B cell (primary cell): ENCODE data around the gene HSF4. TPM values are rescaled to one million over a fixed set of nuclear protein-coding genes. Genes with fewer than 3 reads are reported as not detected.

Source experiments
- ATAC-seq: fragments of 200-7000 bp; cut with Tn5 transposase; one replicate; pipeline ENCODE4 v1.10.0; 2021; ENCODE audit warnings: low read depth, mild to moderate bottlenecking, moderate number of reproducible peaks, moderate library complexity
- CTCF ChIA-PET: fragments of 350-600 bp; sonication (Branson Sonifier 250); formaldehyde crosslinking; loops from one replicate; lab custom pipeline; 2021; ENCODE audit warnings: antibody characterized with exemption, inconsistent platforms; lab: Charles Lee
- POLR2A ChIA-PET: fragments of 350-600 bp; sonication (Branson Sonifier 250); formaldehyde crosslinking; loops from one replicate; lab custom pipeline; 2021; ENCODE audit warnings: antibody characterized with exemption; lab: Charles Lee
- DNase-seq: peaks from one replicate; pipeline ENCODE4 v3.0.0; 2013
- H2AFZ ChIP-seq: 2 replicates; pipeline ENCODE4 v1.6.1; 2012; ENCODE audit warnings: mild to moderate bottlenecking, low read depth, low read length; ENCODE audit not compliant: insufficient read depth, poor library complexity, severe bottlenecking
- H3K27ac ChIP-seq, 2 donors: 1 replicate in 1 of 2; 2 replicates in 1 of 2; pipeline ENCODE4 v1.5.1; 2012 to 2013; ENCODE audit warnings: low read length in 2 of 2, mild to moderate bottlenecking in 2 of 2, moderate library complexity in 1 of 2
- H3K27me3 ChIP-seq, 4 experiments: fragments of 200-600 bp in 1 of 4; sonication (generic) in 1 of 4; replicated peaks in 1 of 4; 1 replicate in 2 of 4; 2 replicates in 2 of 4; pipeline versions ENCODE4 v1.6.1 to v1.7.0; 2013 to 2016; ENCODE audit warnings: low read length in 3 of 4, mild to moderate bottlenecking in 2 of 4, mixed read lengths in 1 of 4, moderate library complexity in 1 of 4; ENCODE audit not compliant: insufficient read depth in 4 of 4, control insufficient read depth in 3 of 4; ENCODE audit errors: control extremely low read depth in 1 of 4
- H3K36me3 ChIP-seq, 2 experiments: replicated peaks in 1 of 2; 1 replicate in 1 of 2; 2 replicates in 1 of 2; pipeline versions ENCODE4 v1.6.1 to v1.7.1; 2013; ENCODE audit warnings: low read length in 1 of 2; ENCODE audit not compliant: insufficient read depth in 2 of 2, control insufficient read depth in 1 of 2; ENCODE audit errors: control extremely low read depth in 1 of 2, extremely low read depth in 1 of 2
- H3K4me1 ChIP-seq, 2 donors: fragments of 200-600 bp in 1 of 2; sonication (generic) in 1 of 2; 1 replicate in 1 of 2; 2 replicates in 1 of 2; pipeline versions ENCODE4 v1.5.1 to v1.6.1; 2013 to 2017; ENCODE audit warnings: low read length in 2 of 2; ENCODE audit not compliant: control insufficient read depth in 2 of 2, insufficient read depth in 2 of 2
- H3K4me2 ChIP-seq: replicated peaks from 2 replicates; pipeline ENCODE3; 2012; ENCODE audit warnings: mild to moderate bottlenecking, low read depth, low read length; ENCODE audit not compliant: poor library complexity, severe bottlenecking
- H3K4me3 ChIP-seq, 5 experiments: fragments of 200-600 bp in 1 of 5; sonication (generic) in 1 of 5; 1 replicate in 3 of 5; 2 replicates in 2 of 5; pipeline versions ENCODE4 v1.5.1 to v1.7.0; 2011 to 2016; ENCODE audit warnings: low read length in 4 of 5, mild to moderate bottlenecking in 4 of 5, low read depth in 2 of 5, control low read depth in 1 of 5, moderate library complexity in 1 of 5; ENCODE audit not compliant: insufficient read depth in 1 of 5; ENCODE audit errors: control extremely low read depth in 1 of 5, extremely low read depth in 1 of 5
- H3K79me2 ChIP-seq: fragments of 200-600 bp; sonication (generic); one replicate; pipeline ENCODE4 v1.6.0; 2016; ENCODE audit warnings: low read length; ENCODE audit not compliant: control insufficient read depth, insufficient read depth
- H3K9ac ChIP-seq: fragments of 200-600 bp; sonication (generic); 2 replicates; pipeline ENCODE4 v1.6.1; 2017; ENCODE audit warnings: mild to moderate bottlenecking, low read length, moderate library complexity
- H3K9me3 ChIP-seq, 3 donors: one replicate each; pipeline versions ENCODE4 v1.6.1 to v1.7.1; 2013; ENCODE audit warnings: low read length in 2 of 3; ENCODE audit not compliant: control insufficient read depth in 2 of 3, insufficient read depth in 1 of 3; ENCODE audit errors: control extremely low read depth in 1 of 3
- H4K20me1 ChIP-seq: 2 replicates; pipeline ENCODE4 v1.6.0; 2012; ENCODE audit warnings: mild to moderate bottlenecking, low read length; ENCODE audit not compliant: insufficient read depth, control insufficient read depth, poor library complexity, severe bottlenecking
- H3K27ac Mint-ChIP-seq: one replicate; pipeline ENCODE4 v1.8.0; 2021; ENCODE audit warnings: mixed read lengths
- H3K27me3 Mint-ChIP-seq: one replicate; pipeline ENCODE4 v1.8.0; 2021; ENCODE audit warnings: mixed read lengths
- H3K4me1 Mint-ChIP-seq: one replicate; pipeline ENCODE4 v1.8.0; 2021; ENCODE audit warnings: mixed read lengths
- H3K4me3 Mint-ChIP-seq: one replicate; pipeline ENCODE4 v1.8.0; 2021; ENCODE audit warnings: mixed read lengths
- H3K9me3 Mint-ChIP-seq: one replicate; pipeline ENCODE4 v1.8.0; 2022; ENCODE audit warnings: mixed read lengths; ENCODE audit not compliant: insufficient read depth
- CTCF ChIP-seq: fragments of 200-600 bp; IDR thresholded peaks from one replicate; pipeline ENCODE4 v1.8.0; 2022; ENCODE audit warnings: antibody characterized with exemption, mild to moderate bottlenecking
- EZH2 ChIP-seq: IDR thresholded peaks from 2 replicates; pipeline ENCODE4 v1.6.1; 2012; ENCODE audit warnings: borderline replicate concordance, low read depth, mild to moderate bottlenecking, moderate library complexity, low read length; ENCODE audit not compliant: insufficient read depth, poor library complexity, severe bottlenecking
- WGBS: methylation state at CpG from one replicate; pipeline ENCODE4 v1.1.5; 2013; ENCODE audit warnings: missing lambda C conversion rate; ENCODE audit not compliant: insufficient coverage; 5-methylcytosine and 5-hydroxymethylcytosine counted together
- intact Hi-C: fragments of 100-400 bp; cut with micrococcal nuclease; formaldehyde crosslinking; loops from one replicate; pipeline ENCODE4 v1.10.0; 2022
- polyA plus RNA-seq: library from polyadenylated mRNA; depleted of rRNA; stranded (reverse); fragments of >200 nt; gene quantifications from 2 replicates; pipeline ENCODE4 v1.2.3, GENCODE V29; 2012
- total RNA-seq, 2 donors: library from RNA; stranded (reverse); fragments of 120-200 nt in 1 of 2; gene quantifications; 1 replicate in 1 of 2; 2 replicates in 1 of 2; pipeline versions ENCODE4 v1.2.3 to v1.2.4, GENCODE V29; 2013 to 2022

HSF4 gene
- total and polyA plus RNA-seq, 2 donors (not counting 1 experiment from before 2014, with no cell fraction given), result 11.9 to 12.2 TPM

GRCh38 chr16:67185651-67186134 lies 21.1 kb downstream of the HSF4 start:
- ChIA-PET CTCF (interaction anchor here (0.9 to 2.5 kb wide), 25 partner anchors 9 to 295 kb away, joined by 3 to 27 read pairs (median 5); partner anchors contain the start of genes ATP6V0D1, FBXL8, FHOD1 and NOL3), POLR2A (no interaction called here)
- no peaks in the 10 kb centered on the region for H3K79me2 ChIP-seq
- H3K9me3 Mint-ChIP-seq, result no peaks in the 10 kb centered on the region
- H3K9me3 ChIP-seq, result peaks cover 0 to 3% (median 0%) of the 10 kb centered on the region in 3 donors
- TF ChIP-seq EZH2, result no peak
- TF ChIP-seq CTCF, result peak; percentile 46
- H3K27me3 ChIP-seq, result peaks cover 0 to 31% (median 6%) of the 10 kb centered on the region in 4 experiments
- no peaks in the 10 kb centered on the region for H4K20me1 ChIP-seq
- no peak for DNase-seq
- H3K27ac Mint-ChIP-seq, result peak overlapping the region; percentile 82
- peaks cover 13% of the 10 kb centered on the region for H3K4me1 Mint-ChIP-seq
- H3K4me1 ChIP-seq, result peaks cover 20 to 22% of the 10 kb centered on the region in 2 donors
- peak overlapping the region; percentile 93 for H3K4me3 Mint-ChIP-seq
- 24% methylated on average over 4 of the region's 12 CpGs for WGBS
- intact Hi-C loops, result loop anchor here (1.0 to 2.0 kb wide), 3 partner anchors 61 to 231 kb away; partner anchors contain the start of genes FHOD1 and PHAF1
- no peak overlapping the region for H3K27ac ChIP-seq
- peak overlapping the region; percentile 16 for H2AFZ ChIP-seq
- H3K9ac ChIP-seq, result no peak overlapping the region
- peaks cover 11% of the 10 kb centered on the region for H3K27me3 Mint-ChIP-seq
- no peak for ATAC-seq
- peak overlapping the region; percentile 99 for H3K4me2 ChIP-seq
- H3K36me3 ChIP-seq, result no peaks in the 10 kb centered on the region
- H3K4me3 ChIP-seq, result no peak overlapping the region

- peaks cover 23 to 25% of the 10 kb centered on the region in 2 donors for H3K4me1 ChIP-seq
- H2AFZ ChIP-seq, result no peak overlapping the region
- Mint-ChIP-seq H3K27me3 (peaks cover 11% of the 10 kb centered on the region), H3K4me3 (no peak overlapping the region), H3K4me1 (peaks cover 16% of the 10 kb centered on the region), H3K27ac (no peak overlapping the region), H3K9me3 (no peaks in the 10 kb centered on the region)
- intact Hi-C loops, result no loop called here
- H3K4me3 ChIP-seq, result no peak overlapping the region
- ChIA-PET CTCF (interaction anchor here (2.5 kb wide), 1 partner anchor 208 kb away, joined by 27 read pairs; no protein-coding TSS in a partner anchor), POLR2A (no interaction called here)
- no peaks in the 10 kb centered on the region for H4K20me1 ChIP-seq
- H3K36me3 ChIP-seq, result no peaks in the 10 kb centered on the region
- no peak overlapping the region for H3K9ac ChIP-seq
- no peak for DNase-seq
- WGBS, result 84% methylated on average over 2 of the region's 5 CpGs
- peaks cover 0 to 3% (median 0%) of the 10 kb centered on the region in 3 donors for H3K9me3 ChIP-seq
- TF ChIP-seq EZH2 (no peak), CTCF (no peak)
- H3K27ac ChIP-seq, result no peak overlapping the region
- H3K79me2 ChIP-seq, result peaks cover 3% of the 10 kb centered on the region
- no peak overlapping the region for H3K4me2 ChIP-seq
- ATAC-seq, result no peak
- H3K27me3 ChIP-seq, result peaks cover 0 to 28% (median 6%) of the 10 kb centered on the region in 4 experiments
Measured at GRCh38 chr16:67186550-67186950, 22.0 kb downstream of the HSF4 start.
